ENCODE data around the gene KCNN4. TPM values are rescaled to one million over a fixed set of nuclear protein-coding genes. Genes with fewer than 3 reads are reported as not detected.
A peak's percentile ranks its signal among the peaks of the same experiment; 100 is the strongest.

Gene KCNN4
- total and polyA plus RNA-seq, 11 donors = 0.15 to 3.7 (median 0.63) TPM

DNA sequence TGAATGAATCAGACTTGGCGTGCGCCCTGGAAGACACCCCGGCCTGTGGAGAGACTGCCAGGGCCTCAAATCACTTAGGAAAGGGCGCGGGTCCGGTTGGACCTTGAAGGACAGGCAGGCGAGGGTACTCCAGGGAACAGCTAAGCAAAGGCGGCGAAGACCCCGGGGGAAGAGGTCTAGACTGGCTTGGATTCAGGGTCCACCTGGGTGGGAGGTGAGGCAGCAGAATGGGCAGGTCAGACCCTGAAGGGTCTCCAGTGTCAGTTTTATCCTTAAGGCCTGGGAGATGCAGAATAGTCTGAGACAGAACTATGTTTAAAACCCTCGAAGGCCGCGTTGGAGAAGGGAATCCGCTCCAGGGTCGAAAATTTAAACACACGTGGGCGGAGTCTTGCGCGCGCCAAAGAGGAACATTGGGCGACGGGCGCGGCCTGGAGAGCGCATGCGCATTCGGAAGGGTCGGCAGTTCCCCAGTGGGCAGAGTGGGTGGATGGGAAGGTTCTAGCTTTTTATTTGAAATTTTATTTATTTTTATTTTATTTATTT lies 25.4 kb downstream of the KCNN4 start:
- Histone ChIP-seq H3K36me3 (peaks cover 0 to 19% (median 11%) of the 10 kb centered on the region in 9 donors), H3K27ac (peak overlapping the region; percentile 95 to 100 (median 98)), H3K4me3 (peak overlapping the region; percentile 60 to 91 (median 73)), H3K27me3 (no peaks in the 10 kb centered on the region), H3K9me3 (no peaks in the 10 kb centered on the region), H3K4me1 (peaks cover 0 to 64% (median 18%) of the 10 kb centered on the region in 12 donors)
- ATAC-seq = peak; percentile 40 to 75 (median 66)
- no peak for TF ChIP-seq POLR2A (IDR thresholded peaks at IDR 0.05)
- TF ChIP-seq, protein P1, sequence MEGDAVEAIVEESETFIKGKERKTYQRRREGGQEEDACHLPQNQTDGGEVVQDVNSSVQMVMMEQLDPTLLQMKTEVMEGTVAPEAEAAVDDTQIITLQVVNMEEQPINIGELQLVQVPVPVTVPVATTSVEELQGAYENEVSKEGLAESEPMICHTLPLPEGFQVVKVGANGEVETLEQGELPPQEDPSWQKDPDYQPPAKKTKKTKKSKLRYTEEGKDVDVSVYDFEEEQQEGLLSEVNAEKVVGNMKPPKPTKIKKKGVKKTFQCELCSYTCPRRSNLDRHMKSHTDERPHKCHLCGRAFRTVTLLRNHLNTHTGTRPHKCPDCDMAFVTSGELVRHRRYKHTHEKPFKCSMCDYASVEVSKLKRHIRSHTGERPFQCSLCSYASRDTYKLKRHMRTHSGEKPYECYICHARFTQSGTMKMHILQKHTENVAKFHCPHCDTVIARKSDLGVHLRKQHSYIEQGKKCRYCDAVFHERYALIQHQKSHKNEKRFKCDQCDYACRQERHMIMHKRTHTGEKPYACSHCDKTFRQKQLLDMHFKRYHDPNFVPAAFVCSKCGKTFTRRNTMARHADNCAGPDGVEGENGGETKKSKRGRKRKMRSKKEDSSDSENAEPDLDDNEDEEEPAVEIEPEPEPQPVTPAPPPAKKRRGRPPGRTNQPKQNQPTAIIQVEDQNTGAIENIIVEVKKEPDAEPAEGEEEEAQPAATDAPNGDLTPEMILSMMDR (IDR thresholded peaks at IDR 0.05) = no peak
- intact Hi-C loops (cut with DNase I) = no loop called here
- DNase-seq = peak; percentile 86 to 93 (median 88)
- WGBS, 4 donors = 1% methylated on average over 28 of the region's 28 CpGs

DNA sequence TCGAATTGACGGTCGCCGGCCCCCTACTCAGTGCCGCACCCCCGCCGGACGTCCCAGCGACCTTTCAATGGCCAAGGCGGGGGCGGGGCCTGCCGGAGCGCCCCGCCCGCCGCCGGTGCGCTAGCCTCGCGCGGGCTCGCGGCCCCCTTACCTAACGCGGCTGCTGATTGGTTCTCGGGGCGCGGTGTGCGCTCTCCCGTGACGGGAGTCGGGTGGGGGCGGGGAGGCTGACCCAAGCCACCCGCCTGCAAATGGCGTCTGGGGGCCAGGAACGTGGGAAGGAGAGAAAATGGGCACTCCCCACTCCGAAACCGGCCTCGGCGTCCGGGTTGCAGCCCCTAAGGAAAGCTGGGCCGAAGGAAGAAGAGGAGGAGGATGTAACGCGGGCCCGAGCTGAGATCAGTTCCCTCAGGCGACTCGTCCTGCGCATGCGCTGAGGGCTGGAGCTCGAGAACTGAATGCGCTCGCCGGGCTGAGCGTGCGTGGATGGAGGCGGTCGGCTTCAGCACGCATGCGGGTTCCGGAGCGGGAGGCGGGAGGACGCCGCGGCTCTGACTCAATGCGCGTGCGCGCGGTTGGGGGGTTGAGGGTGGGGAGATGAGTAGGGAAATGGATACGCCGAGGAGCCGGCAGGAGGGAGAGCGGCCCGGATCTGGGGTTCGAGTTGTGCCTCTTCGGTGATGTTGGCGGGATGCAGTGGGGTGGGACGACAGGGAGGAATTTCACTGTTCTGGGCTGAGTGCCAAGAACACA lies 26.1 kb downstream of the KCNN4 start, which contains the start of gene SMG9:
SMG9 (minus strand) TSS at position 460 of the 753 bp plus-strand sequence. CDS start 4,221 bp downstream, outside the sequence.
- TF ChIP-seq POLR2A (IDR thresholded peaks at IDR 0.05) = peak in 1 of 2 donors; percentile 77
- TF ChIP-seq, protein P1 (IDR thresholded peaks at IDR 0.05) = no peak
- H3K27me3 ChIP-seq = no peaks in the 10 kb centered on the region
- WGBS, 4 donors = 0 to 1% (median 1%) methylated on average over 56 to 79 of the region's 79 CpGs
- peak within 1 kb of the TSS; percentile 95 to 100 (median 98) for H3K27ac ChIP-seq
- peak within 1 kb of the TSS; percentile 60 to 91 (median 73) for H3K4me3 ChIP-seq
- peak; percentile 92 to 96 (median 94) for ATAC-seq
- no peaks in the 10 kb centered on the region for H3K9me3 ChIP-seq
- peak; percentile 98 to 100 (median 99) for DNase-seq
- H3K4me1 ChIP-seq = peaks cover 0 to 63% (median 18%) of the 10 kb centered on the region in 12 donors
- intact Hi-C loops (cut with DNase I) = loop anchor here in 1 of 10 donors (5.0 kb wide), 1 partner anchor 87 kb away; no protein-coding TSS in a partner anchor
- H3K36me3 ChIP-seq = peaks cover 0 to 26% (median 17%) of the 10 kb centered on the region in 9 donors

DNA sequence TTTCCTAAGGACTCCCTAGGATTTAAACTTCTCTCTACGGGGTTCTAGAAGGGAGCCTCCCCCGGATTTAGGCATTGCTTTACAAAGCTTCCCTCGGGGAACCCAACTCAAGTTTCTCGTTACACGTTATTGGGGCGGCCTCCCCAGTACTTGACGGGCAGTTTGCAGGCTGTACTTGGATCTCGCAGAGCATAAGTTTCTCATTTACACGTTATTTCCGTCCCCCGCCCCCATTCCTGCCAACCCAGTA lies 26.6 kb downstream of the KCNN4 start:
- peaks cover 0 to 31% (median 22%) of the 10 kb centered on the region in 9 donors for H3K36me3 ChIP-seq
- 0 to 2% (median 1%) methylated on average over 11 of the region's 11 CpGs for WGBS, 4 donors
- DNase-seq = no peak
- H3K4me1 ChIP-seq = peaks cover 0 to 58% (median 18%) of the 10 kb centered on the region in 12 donors
- no peak for ATAC-seq
- H3K27ac ChIP-seq = peak overlapping the region; percentile 95 to 100 (median 98)
- intact Hi-C loops (cut with DNase I) = loop anchor here in 1 of 10 donors (5.0 kb wide), 1 partner anchor 87 kb away; no protein-coding TSS in a partner anchor
- no peaks in the 10 kb centered on the region for H3K9me3 ChIP-seq
- H3K27me3 ChIP-seq = no peaks in the 10 kb centered on the region
- TF ChIP-seq, protein P1 (IDR thresholded peaks at IDR 0.05) = no peak
- TF ChIP-seq POLR2A (IDR thresholded peaks at IDR 0.05) = no peak
- H3K4me3 ChIP-seq = peak overlapping the region; percentile 60 to 91 (median 73)

DNA sequence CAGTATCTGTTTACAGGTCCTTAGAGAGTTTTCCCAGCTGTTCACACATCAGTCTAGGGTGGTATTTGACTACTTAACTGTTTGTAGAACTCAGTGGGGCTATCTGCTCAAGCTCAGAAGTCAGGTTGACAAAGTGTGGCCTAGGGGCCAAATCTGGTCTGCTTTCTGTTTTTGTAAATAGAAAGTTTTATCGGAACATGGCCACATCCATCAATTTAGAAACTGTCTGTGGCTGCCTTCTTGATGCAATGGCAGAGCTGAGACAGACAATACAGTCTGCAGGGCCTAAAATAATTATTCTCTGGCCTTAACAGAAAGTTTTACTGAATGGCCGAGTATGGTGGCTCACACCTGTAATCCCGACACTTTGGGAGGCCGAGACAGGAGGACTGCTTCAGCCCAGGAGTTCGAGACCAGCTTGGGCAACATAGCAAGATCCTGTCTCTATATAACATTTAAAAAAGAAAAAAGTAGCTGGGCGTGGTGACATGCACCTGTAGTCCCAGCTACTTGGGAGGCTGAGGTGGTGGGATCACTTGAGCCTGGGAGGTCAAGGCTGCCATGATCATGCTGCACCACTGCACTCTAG lies 28.4 kb downstream of the KCNN4 start:
- TF ChIP-seq POLR2A (IDR thresholded peaks at IDR 0.05) = no peak
- TF ChIP-seq, protein P1 (IDR thresholded peaks at IDR 0.05) = no peak
- DNase-seq (no peak), ATAC-seq (no peak)
- Histone ChIP-seq H3K27me3 (no peaks in the 10 kb centered on the region), H3K4me1 (peaks cover 0 to 47% (median 18%) of the 10 kb centered on the region in 12 donors), H3K9me3 (no peaks in the 10 kb centered on the region), H3K27ac (peak overlapping the region in 4 of 12 donors; percentile 4 to 100 (median 52)), H3K36me3 (peaks cover 0 to 49% (median 40%) of the 10 kb centered on the region in 9 donors), H3K4me3 (no peak overlapping the region)
- intact Hi-C loops (cut with DNase I) = loop anchor here in 1 of 10 donors (5.0 kb wide), 1 partner anchor 85 kb away; no protein-coding TSS in a partner anchor
- 96 to 99% (median 98%) methylated on average over 6 of the region's 6 CpGs for WGBS, 4 donors

Measured in heart left ventricle (tissue), 16 donors.